ENCODE results near the gene IL6. TPM values are rescaled to one million over a fixed set of nuclear protein-coding genes. Genes with fewer than 3 reads are reported as not detected.

The IL6 gene
- polyA plus RNA-seq, 1 of the 3 experiments (the other 2 are of a cell fraction), result 20.5 TPM

- H3K27me3 ChIP-seq (ENCODE audit: insufficient read depth), result no peaks in the 10 kb centered on the region
- H3K9me3 ChIP-seq, result no peaks in the 10 kb centered on the region
- H3K9ac ChIP-seq, result no peak overlapping the region
- peak overlapping the region; percentile 86 for H3K4me2 ChIP-seq
- TF ChIP-seq TCF12 (IDR thresholded peaks at IDR 0.05) (no peak), ELF1 (IDR thresholded peaks at IDR 0.05) (no peak), FOXM1 (IDR thresholded peaks at IDR 0.05; ENCODE audit: low read depth) (no peak), EP300 (IDR thresholded peaks at IDR 0.05; ENCODE audit: borderline replicate concordance in 1 of 2, low read depth in 1 of 2, low read length in 1 of 2) (no peak), CTCF (IDR thresholded peaks at IDR 0.05) (no peak), USF2 (IDR thresholded peaks at IDR 0.05; ENCODE audit: borderline replicate concordance, low read depth, low read length) (no peak), MXI1 (IDR thresholded peaks at IDR 0.05; ENCODE audit: low read depth, low read length) (no peak), RAD21 (IDR thresholded peaks at IDR 0.05; ENCODE audit: low read length) (no peak), FOSL2 (IDR thresholded peaks at IDR 0.05; ENCODE audit: borderline replicate concordance, low read depth) (no peak), RCOR1 (IDR thresholded peaks at IDR 0.05; ENCODE audit: low read length) (no peak), ZBTB33 (IDR thresholded peaks at IDR 0.05; ENCODE audit: borderline replicate concordance, low read depth) (no peak), FOXJ3 (CRISPR knock-in tag; IDR thresholded peaks at IDR 0.05) (no peak), GABPA (IDR thresholded peaks at IDR 0.05; ENCODE audit: low read depth) (no peak), MEF2A (IDR thresholded peaks at IDR 0.05; ENCODE audit: borderline replicate concordance, low read depth) (no peak), IRF3 (IDR thresholded peaks at IDR 0.05; ENCODE audit: low read depth, low read length) (no peak)
- CTCF ChIA-PET, result interaction anchor here (1.0 to 3.7 kb wide), 8 partner anchors 10 to 331 kb away, joined by 3 to 18 read pairs (median 4); no protein-coding TSS in a partner anchor
- no peak overlapping the region for H3K27ac ChIP-seq (ENCODE audit: low read depth in 2 of 2, low read length in 1 of 2)
- DNase-seq, result no peak
- no peaks in the 10 kb centered on the region for H4K20me1 ChIP-seq (ENCODE audit: insufficient read depth)
- no peaks in the 10 kb centered on the region for H3K36me3 ChIP-seq (replicated peaks in 1 of 2; ENCODE audit: control insufficient read depth in 1 of 2, insufficient read depth in 2 of 2, low read length in 1 of 2)
- WGBS (ENCODE audit: low lambda C conversion rate), result 35% methylated on average over 6 of the region's 6 CpGs
- H3K79me2 ChIP-seq (ENCODE audit: insufficient read depth), result no peaks in the 10 kb centered on the region
- peaks cover 9 to 14% of the 10 kb centered on the region in 2 experiments; a peak in 2 of 4 replicates for H3K4me1 ChIP-seq (ENCODE audit: control insufficient read depth in 1 of 2, insufficient read depth in 2 of 2, low read depth in 1 of 2, low read length in 1 of 2)
- H2AFZ ChIP-seq (ENCODE audit: low read depth), result no peak overlapping the region
- H3F3A ChIP-seq (replicated peaks; ENCODE audit: insufficient read depth), result peaks cover 12% of the 10 kb centered on the region
- POLR2A ChIA-PET, result no interaction called here
- no peaks in the 10 kb centered on the region for H3K9me2 ChIP-seq
- H3K4me3 ChIP-seq (ENCODE audit: low read depth in 2 of 2, low read length in 1 of 2), result no peak overlapping the region
Measured at GRCh38 chr7:22724861-22725260, 2.1 kb upstream of the IL6 start.

Data from SK-N-SH (cell line).